GM21825 (cell line): Measurements from ENCODE around the gene HTRA3.

ENCODE experiments used
- ATAC-seq: cut with Tn5 transposase; IDR thresholded peaks from one replicate; pipeline ENCODE4 v1.9.1; 2021; ENCODE audit warnings: mild to moderate bottlenecking, moderate library complexity; ENCODE audit not compliant: unreplicated experiment

HTRA3 gene

DNA sequence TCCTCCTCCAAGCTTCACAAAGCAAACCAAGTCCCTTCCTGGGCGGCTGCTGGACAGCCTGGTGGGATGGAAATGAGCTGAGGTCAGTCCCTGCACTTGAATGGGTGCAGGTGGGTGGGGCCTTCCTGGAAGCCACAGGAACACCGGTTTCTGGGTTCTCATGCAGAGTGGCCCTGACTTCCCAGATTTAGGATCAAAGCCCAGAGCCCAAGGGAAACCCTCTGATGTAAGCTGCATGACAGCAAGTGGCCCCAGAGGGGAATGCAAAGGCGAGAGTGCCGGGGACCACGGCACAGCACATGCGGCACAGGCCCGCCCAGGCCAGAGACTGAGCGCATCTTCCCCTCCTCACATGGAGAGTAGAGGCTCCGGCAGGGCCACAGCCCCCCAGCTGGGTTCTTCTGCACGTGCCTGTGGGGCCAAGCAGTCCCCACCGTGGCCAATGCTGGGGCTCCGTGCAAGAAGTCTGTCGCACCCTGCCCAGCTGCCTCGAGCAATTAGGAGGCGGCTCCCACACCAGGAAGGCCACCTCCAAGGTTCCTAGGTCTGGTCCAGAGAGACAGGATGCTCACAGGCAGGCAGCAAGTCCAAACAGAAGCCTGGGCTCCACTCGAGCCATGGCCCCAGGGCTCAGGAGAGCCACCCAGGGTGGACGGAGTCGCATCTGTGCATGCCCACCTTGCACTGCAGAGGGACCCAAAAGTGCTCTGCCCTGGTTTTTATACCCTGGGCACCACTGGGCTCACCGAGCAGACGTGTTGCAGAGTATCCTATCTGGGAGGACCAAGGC lies 83.0 kb downstream of the HTRA3 start:
- no peak for ATAC-seq

DNA sequence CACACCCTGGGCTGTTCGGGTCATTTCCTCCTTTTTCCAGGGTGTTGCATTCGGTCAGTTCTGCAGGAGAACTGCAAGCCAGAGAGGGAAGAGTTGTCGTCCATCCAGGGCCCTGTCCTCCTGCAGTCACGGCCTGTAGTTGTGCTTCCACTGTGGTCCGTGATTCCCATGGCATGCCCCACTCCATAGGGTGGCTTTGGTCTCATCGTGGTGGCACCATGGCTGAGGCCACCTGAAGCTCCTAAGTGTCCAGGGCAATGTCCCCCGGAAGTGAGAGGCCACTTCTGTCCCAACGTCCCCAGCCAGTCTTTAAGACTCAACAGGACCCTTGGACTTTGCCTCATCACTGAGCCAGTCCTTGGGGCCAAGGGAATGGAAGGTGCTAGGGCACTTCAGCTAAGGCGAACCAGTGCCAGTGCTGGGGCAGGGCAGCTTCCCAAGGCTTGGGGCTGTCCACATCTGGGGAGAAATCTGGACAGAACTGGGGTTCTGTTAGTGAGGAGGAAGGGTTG lies 83.7 kb downstream of the HTRA3 start:
- ATAC-seq: no peak

DNA sequence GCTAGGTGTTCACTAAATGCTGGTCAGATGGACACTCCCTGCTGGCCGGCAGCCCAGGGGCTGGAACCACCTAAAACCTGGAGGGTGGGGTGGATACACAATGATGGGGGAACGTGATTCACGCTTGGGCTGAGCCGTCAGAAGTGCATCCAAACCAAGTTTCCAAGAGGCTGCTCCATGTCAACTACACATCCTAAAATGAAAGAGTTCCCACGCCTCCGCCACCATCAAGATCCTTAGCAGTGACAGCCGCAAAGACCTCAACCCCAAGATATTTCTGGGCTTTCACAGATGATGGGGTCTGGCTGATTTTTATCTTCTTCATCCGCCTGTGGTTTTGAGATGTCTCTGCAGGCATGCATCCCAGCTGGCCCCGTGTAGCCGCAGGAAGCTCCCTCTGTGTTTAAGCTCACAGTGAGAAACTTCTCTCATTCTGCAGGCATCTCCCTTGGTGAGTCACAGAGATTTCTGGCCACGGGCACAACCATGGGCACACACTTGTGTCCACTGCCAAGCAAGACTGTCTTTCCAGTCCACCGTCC lies 84.4 kb downstream of the HTRA3 start:
- ATAC-seq: no peak

DNA sequence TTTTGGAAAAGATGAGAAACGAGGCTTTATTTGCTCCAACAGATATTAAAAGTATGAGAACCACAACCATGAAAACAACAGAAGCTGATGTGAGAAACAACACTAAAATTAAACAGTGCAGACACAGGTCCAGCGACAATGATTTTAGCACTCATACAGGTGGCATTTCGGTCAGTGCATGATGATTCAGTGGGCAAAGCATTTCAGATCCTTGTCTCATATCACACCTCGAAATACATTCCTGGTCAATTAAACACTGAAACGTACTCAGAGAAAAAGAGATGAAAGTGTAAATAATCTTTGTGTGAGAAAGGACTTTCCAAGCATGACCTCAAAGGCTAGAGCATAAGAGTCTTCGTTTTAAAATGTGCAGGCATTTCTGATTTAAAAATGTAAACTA lies 85.8 kb downstream of the HTRA3 start:
- no peak for ATAC-seq

DNA sequence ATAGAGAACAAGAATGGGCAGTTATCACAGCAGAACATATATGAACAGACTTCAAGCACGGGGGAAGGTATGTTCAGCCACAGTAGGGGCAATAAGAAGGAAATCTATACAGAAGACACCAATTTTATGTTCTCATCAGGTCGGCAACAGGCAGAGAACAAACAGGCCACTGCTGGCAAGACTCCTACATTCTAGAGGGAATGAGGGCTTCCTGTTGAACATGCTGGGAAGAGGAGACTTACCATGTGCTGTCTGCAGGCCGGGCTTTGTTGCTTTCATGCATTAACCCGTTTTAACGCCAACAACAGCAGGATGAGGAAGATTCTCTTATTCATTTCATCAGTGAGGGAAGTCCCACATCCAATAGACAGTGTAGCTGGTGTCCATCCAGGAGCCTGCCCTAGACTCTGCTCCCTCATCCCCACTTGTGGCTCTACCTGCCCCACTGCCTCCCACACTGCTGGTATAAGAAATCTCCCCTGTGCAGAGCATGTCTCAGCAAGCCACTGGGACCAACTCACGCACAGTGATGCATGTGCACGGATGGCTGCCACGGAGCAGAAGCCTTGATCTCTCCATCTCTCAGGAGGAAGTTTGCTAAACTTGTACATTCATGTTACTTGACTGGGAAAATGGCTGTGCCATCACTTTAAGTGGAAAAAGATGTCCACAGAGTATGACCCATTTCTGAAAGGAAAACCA lies 86.5 kb downstream of the HTRA3 start:
- no peak for ATAC-seq
